Epithelial cell of proximal tubule (primary cell): ENCODE results near the gene PIK3CB. TPM values are rescaled to one million over a fixed set of nuclear protein-coding genes. Genes with fewer than 3 reads are reported as not detected.

ENCODE experiments used
- DNase-seq: peaks from one replicate; pipeline ENCODE4 v3.0.0-alpha.2; 2011; ENCODE audit warnings: low read depth
- H3K4me3 ChIP-seq: 2 replicates; pipeline ENCODE4 v1.5.1; 2011; ENCODE audit warnings: low read depth, mild to moderate bottlenecking, low read length
- total RNA-seq: library from RNA; depleted of rRNA; stranded (reverse); fragments of >200 nt; gene quantifications from 2 replicates; pipeline ENCODE4 v1.2.3, GENCODE V29; 2015
- TF ChIP-seq, protein P1 (sequence below): conservative IDR thresholded peaks from 2 replicates; pipeline ENCODE4 v1.5.1; 2012; ENCODE audit warnings: low read depth, mild to moderate bottlenecking, low read length

The PIK3CB gene
- total RNA-seq, 1 donor from 2014 or later: 9.1 TPM

- no peak overlapping the region for H3K4me3 ChIP-seq
- DNase-seq: no peak
Measured at GRCh38 chr3:138712086-138712485, 122.6 kb downstream of the PIK3CB start.

DNA sequence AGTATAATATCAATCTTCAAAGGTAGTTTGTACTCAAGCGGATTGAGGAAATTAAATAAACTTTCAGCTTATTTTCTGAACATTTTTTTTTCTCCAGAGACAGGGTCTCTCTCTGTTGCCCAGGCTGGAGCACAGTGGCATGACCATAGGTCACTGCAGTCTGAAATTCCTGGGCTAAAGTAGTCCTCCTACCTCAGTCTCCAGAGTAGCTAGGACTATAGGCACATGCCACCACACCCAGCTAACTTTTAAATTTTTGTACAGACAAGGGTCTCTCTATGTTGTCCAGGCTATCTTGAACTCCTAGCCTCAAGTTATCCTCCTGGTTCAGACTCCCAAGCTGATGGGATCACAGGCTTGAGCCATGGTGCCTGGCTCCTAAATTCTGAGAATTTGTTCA, 129.1 kb downstream of the PIK3CB start:
- no peak for DNase-seq
- TF ChIP-seq, protein P1, sequence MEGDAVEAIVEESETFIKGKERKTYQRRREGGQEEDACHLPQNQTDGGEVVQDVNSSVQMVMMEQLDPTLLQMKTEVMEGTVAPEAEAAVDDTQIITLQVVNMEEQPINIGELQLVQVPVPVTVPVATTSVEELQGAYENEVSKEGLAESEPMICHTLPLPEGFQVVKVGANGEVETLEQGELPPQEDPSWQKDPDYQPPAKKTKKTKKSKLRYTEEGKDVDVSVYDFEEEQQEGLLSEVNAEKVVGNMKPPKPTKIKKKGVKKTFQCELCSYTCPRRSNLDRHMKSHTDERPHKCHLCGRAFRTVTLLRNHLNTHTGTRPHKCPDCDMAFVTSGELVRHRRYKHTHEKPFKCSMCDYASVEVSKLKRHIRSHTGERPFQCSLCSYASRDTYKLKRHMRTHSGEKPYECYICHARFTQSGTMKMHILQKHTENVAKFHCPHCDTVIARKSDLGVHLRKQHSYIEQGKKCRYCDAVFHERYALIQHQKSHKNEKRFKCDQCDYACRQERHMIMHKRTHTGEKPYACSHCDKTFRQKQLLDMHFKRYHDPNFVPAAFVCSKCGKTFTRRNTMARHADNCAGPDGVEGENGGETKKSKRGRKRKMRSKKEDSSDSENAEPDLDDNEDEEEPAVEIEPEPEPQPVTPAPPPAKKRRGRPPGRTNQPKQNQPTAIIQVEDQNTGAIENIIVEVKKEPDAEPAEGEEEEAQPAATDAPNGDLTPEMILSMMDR: no peak
- H3K4me3 ChIP-seq: no peak overlapping the region

More at GRCh38 chr3:138712086-138712485, 122.6 kb downstream of the PIK3CB start:
- TF ChIP-seq, protein P1: no peak

DNA sequence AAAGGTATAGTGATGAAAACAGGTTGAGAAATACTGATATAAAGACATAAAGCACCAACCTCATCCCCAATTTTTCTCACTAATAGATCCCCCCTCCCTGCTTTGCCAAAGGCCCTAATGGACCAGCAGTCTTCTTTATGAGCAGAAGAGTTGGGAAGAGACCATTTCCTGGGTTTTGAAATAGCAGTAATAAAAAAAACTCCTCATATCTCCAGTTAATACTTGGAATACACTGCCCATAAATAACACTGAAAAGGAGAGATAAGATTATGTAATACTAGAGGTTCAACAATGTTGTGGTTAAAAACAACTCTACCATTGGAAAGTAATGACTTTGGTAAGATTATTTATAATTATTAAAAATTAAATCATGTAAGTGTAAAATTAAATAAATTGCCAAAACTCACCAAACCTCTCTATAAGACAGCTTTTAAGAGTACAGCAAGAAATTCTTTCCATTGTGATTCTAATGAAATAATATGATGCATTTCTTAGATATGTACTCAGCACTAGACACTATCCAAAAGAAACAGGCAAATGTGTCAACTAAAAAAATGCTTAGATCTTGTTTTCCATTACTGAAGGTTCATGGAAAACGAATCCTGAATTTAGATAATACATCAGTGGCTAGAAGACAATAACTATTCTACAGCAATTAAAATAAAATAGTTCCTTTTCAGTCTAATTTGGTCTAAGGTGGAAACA, 137.9 kb downstream of the PIK3CB start:
- TF ChIP-seq, protein P1: no peak
- DNase-seq: no peak
- H3K4me3 ChIP-seq: no peak overlapping the region

GRCh38 chr3:138694287-138695007, 140.3 kb downstream of the PIK3CB start:
- TF ChIP-seq, protein P1: no peak
- no peak overlapping the region for H3K4me3 ChIP-seq
- peak; percentile 79 for DNase-seq

GRCh38 chr3:138692152-138692551, 142.6 kb downstream of the PIK3CB start:
- TF ChIP-seq, protein P1: no peak
- DNase-seq: no peak
- H3K4me3 ChIP-seq: no peak overlapping the region

GRCh38 chr3:138691351-138691750, 143.4 kb downstream of the PIK3CB start:
- H3K4me3 ChIP-seq: no peak overlapping the region
- DNase-seq: no peak
- TF ChIP-seq, protein P1: no peak

DNA sequence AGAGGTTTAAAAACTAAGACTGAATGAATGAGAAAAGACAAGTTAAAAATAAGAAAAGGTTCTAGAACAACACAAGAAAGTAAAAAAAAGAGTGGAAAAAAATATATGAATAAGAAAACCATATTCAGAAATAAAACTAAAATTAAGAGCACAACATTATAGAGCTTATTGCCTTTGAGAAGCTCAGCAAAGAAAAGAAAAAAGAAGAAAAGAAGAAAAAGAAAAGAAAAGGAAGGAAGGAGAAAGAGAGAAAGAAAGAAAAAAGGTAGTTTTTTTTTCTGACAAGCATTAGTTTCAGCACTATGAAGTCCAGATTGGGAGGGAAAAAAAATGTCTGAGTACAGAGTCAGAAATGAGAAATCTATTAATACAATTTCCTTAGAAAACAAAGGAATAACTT, 144.7 kb downstream of the PIK3CB start:
- no peak overlapping the region for H3K4me3 ChIP-seq
- TF ChIP-seq, protein P1: no peak
- DNase-seq: no peak
